ENCODE measurements around the gene FUT8.

GRCh38 chr14:65703521-65703920 is 291.0 kb downstream of the FUT8 start:
- TF ChIP-seq POLR2A (IDR thresholded peaks at IDR 0.05) (no peak), EP300 (IDR thresholded peaks at IDR 0.05) (no peak), CTCF (IDR thresholded peaks at IDR 0.05) (no peak)
